Omental fat pad (tissue), 4 donors: ENCODE results near the gene FAM222A. TPM values are rescaled to one million over a fixed set of nuclear protein-coding genes. Genes with fewer than 3 reads are reported as not detected.

Source experiments
- ATAC-seq: fragments of 150-250 bp; one replicate; pipeline ENCODE4 v1.9.1; 2016; ENCODE audit warnings: mild to moderate bottlenecking, moderate library complexity; ENCODE audit not compliant: low FRiP score
- DNase-seq: peaks from one replicate; pipeline ENCODE4 v3.0.0-alpha.2; 2019; ENCODE audit warnings: low spot score
- total RNA-seq, 4 donors: library from RNA; depleted of rRNA; stranded (reverse); fragments of >200 nt; gene quantifications; one replicate each; pipeline ENCODE4 v1.1.0, GENCODE V29; 2016
- TF ChIP-seq, protein P1 (sequence below), 3 donors: fragments of 450-650 bp; IDR thresholded peaks; one replicate each; pipeline ENCODE4 v1.5.1; 2016 to 2017; ENCODE audit warnings: antibody characterized with exemption in 3 of 3, mild to moderate bottlenecking in 3 of 3, moderate library complexity in 2 of 3

Gene FAM222A
- total RNA-seq, 4 donors from 2014 or later = 0.94 to 2.6 (median 2.3) TPM; not detected in 1

DNA sequence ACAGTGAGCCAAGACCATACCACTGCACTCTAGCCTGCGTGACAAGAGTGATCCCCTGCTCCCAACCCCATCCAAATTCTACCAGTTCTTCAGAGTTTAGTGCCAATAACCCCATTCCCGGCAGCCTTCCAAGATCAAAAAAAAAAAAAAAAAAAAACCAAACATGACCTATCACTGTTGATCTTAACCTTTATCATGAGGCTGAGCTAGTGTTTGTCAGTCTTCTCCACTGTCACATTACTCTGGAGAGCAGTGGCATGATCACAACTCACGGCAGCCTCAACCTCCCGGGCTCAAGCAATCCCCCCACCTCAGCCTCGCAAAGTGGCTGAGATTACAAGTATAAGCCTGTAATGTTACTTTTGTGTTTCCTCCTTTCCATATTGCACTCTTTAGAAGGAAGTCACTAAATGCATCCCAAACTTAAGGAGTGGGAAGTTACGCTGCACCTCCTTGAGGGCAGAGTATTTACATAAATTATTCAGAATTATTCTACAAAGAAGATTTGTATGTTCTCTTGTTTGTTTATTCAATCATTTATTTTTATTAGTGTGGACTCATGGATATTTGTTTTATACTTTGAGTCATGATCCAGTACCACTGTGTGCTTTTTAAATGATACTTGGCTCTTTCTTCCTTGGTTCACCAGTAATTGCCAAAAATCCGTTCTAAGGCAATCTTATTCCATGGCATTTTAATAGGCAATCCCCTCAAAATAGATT is 31.5 kb upstream of the FAM222A start:
- DNase-seq (no peak), ATAC-seq (no peak)
- TF ChIP-seq, protein P1, sequence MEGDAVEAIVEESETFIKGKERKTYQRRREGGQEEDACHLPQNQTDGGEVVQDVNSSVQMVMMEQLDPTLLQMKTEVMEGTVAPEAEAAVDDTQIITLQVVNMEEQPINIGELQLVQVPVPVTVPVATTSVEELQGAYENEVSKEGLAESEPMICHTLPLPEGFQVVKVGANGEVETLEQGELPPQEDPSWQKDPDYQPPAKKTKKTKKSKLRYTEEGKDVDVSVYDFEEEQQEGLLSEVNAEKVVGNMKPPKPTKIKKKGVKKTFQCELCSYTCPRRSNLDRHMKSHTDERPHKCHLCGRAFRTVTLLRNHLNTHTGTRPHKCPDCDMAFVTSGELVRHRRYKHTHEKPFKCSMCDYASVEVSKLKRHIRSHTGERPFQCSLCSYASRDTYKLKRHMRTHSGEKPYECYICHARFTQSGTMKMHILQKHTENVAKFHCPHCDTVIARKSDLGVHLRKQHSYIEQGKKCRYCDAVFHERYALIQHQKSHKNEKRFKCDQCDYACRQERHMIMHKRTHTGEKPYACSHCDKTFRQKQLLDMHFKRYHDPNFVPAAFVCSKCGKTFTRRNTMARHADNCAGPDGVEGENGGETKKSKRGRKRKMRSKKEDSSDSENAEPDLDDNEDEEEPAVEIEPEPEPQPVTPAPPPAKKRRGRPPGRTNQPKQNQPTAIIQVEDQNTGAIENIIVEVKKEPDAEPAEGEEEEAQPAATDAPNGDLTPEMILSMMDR (IDR thresholded peaks at IDR 0.05) = no peak

DNA sequence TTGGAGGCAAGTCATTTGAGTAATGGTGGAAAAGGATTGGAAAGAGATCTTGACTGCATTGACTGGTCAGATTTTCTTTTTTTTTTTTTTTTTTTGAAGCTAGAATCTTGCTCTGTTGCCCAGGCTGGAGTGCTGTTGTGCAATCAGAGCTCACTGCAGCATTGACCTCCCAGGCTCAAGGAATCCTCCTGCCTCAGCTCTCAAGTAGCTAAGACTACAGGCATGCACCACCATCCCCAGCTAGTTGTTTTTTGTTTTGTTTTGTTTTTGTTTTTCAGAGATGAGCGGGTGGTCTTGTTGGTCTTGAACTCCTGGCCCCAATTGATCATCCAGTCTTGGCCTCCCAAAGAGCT is 30.9 kb upstream of the FAM222A start:
- DNase-seq (no peak), ATAC-seq (no peak)
- TF ChIP-seq, protein P1 (IDR thresholded peaks at IDR 0.05) = no peak

DNA sequence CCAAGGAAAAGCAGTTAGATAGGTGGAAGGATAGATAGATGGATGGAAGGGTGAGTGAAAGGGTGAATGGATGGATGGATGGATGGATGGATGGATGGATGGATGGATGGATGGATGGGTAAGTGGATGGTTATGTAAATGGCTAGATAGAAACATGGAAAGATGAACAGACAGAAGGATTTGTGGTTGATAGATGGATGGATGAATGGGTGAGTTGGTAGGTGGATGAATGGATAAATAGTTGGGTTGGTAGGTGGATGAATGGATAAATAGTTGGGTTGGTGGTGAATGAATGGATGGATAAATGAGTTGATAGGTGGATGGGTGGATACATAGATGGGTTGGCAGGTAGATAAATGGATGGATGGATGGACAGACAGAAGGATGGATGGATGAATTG is 30.3 kb upstream of the FAM222A start:
- ATAC-seq (no peak), DNase-seq (no peak)
- TF ChIP-seq, protein P1 (IDR thresholded peaks at IDR 0.05) = no peak

DNA sequence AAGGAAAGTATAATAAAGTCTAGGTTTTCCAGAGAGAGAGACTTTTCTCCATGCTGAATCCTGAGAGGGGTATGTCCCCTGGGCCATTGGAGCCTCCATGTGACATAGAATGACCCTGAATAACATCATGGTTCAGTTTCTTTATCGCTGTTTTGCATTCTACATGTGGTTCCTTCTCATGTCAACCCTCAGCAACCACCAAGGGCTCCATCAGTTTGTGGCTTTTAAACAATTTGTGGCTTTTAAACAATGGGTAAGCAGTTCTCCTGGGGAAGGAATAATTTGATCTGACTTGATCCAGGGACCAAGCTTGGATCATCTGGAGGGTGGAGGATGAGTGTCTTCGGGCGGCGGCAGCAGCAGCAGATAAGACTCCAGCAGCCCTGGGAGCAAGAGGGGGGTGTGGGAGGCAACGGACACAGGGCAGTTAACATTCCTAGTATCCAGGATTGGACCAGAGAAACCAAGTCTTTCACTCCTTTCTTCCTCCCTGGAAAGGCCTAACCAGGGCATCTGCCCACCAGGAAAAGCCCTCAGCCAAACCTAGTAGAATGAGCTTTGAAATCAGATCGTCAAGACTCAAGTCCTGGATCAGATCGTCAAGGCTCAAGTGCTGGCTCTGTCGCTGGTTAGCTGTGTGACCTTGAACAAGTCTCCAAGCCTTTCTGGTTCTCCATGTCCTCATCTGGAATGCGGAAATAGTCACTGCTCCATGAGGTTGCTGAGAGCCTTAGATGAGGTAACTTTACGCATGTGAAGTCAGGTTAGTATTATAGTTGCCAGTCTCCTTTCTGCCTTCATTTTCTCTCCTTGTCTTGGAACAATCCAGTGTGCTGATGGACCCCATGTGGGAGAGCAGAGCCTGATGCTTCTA is 27.8 kb upstream of the FAM222A start:
- no peak for DNase-seq
- ATAC-seq = no peak

DNA sequence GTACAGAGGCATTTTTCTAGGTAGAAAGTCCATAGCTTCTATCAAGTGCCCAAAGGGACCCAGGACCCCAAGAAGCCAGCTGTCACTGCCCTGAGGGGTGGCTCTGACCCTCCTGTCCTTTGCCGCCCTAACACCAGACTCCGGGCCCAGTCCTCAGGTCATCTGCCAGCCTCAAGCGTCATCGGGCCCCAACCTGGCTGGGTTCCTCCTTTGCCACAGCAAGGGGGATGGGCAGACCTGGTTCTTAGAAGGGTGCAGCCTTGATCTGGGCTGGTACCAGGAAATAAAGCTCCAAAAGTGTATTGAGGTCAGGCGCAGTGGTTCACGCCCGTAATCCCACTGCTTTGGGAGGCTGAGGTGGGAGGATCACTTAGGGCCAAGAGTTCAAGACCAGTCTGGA is 27.1 kb upstream of the FAM222A start:
- TF ChIP-seq, protein P1 (IDR thresholded peaks at IDR 0.05) = no peak
- no peak for ATAC-seq
- no peak for DNase-seq

More for the DNA sequence above, 27.8 kb upstream of the FAM222A start:
- TF ChIP-seq, protein P1 (IDR thresholded peaks at IDR 0.05) = no peak

DNA sequence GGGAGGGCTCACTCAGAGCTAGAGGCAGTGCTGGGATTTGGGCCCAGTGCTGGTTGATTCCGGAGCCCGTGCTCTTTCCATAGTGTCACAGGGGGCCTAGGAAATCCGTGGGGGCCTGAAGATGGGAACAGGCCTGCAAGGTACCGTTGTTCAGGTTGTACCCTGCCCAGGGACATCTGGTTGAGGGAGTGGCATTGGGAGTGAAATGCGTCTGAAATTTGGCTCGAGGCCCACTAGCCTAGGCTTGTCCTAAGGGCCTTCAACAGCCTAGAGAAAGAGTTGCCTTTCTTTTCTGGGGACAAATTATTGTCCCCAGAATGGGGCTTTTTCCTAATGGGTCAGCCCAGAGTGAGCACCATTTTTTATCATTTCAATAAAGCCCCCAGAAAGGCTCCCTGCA is 26.4 kb upstream of the FAM222A start:
- TF ChIP-seq, protein P1 (IDR thresholded peaks at IDR 0.05) = no peak
- ATAC-seq = no peak
- no peak for DNase-seq
